Stimulated activated CD8-positive, alpha-beta memory T cell treated with anti-CD3 and anti-CD28 coated beads, Interleukin-7, amount 100 ng/mL, for 1 hour (primary cell): ENCODE measurements around the gene SPPL2B.
"Not testable (repeated sequence)": the region's sequence is repeated elsewhere in the genome, so short reads cannot be mapped to it uniquely, and the experiment has no call there.

ENCODE experiments used
- DNase-seq, 2 donors: peaks; one replicate each; pipeline ENCODE4 v3.0.0-alpha.2; 2020; ENCODE audit warnings: low read depth in 2 of 2

SPPL2B gene

GRCh38 chr19:2338055-2338615 is 9.7 kb downstream of the SPPL2B start:
- DNase-seq, result no peak

- DNase-seq, result no peak
These were observed 10.5 kb downstream of the SPPL2B start for GRCh38 chr19:2338751-2339643.

GRCh38 chr19:2339644-2340310 is 11.3 kb downstream of the SPPL2B start:
- no peak for DNase-seq

- no peak for DNase-seq
These were observed 12.2 kb downstream of the SPPL2B start for GRCh38 chr19:2340496-2341243.

- DNase-seq, result no peak
These were observed 12.8 kb downstream of the SPPL2B start for GRCh38 chr19:2341244-2341751.

GRCh38 chr19:2341982-2342381 is 13.5 kb downstream of the SPPL2B start:
- no peak for DNase-seq

GRCh38 chr19:2342656-2343288 is 14.3 kb downstream of the SPPL2B start:
- no peak for DNase-seq

GRCh38 chr19:2343289-2343982 is 15.0 kb downstream of the SPPL2B start:
- DNase-seq, result no peak

GRCh38 chr19:2344381-2344870 is 15.9 kb downstream of the SPPL2B start:
- no peak for DNase-seq

GRCh38 chr19:2345076-2345475 is 16.6 kb downstream of the SPPL2B start:
- no peak for DNase-seq

GRCh38 chr19:2345794-2346663 is 17.5 kb downstream of the SPPL2B start:
- DNase-seq, result no peak

GRCh38 chr19:2349818-2350217 is 21.3 kb downstream of the SPPL2B start:
- not testable (repeated sequence) for DNase-seq

- no peak for DNase-seq
These were observed 22.2 kb downstream of the SPPL2B start for GRCh38 chr19:2350656-2351055.

GRCh38 chr19:2351591-2351990 is 23.1 kb downstream of the SPPL2B start:
- no peak for DNase-seq

GRCh38 chr19:2352121-2352520 is 23.6 kb downstream of the SPPL2B start:
- no peak for DNase-seq

GRCh38 chr19:2353159-2353886 is 24.8 kb downstream of the SPPL2B start:
- DNase-seq, result no peak

- DNase-seq, result no peak
These were observed 25.6 kb downstream of the SPPL2B start for GRCh38 chr19:2353887-2354592.

GRCh38 chr19:2354670-2355069 is 26.2 kb downstream of the SPPL2B start:
- DNase-seq, result no peak
